Cerebellar cortex (tissue), 1 donor: ENCODE data around the gene CHPF2.

Source experiments
- DNase-seq: peaks from one replicate; pipeline ENCODE4 v3.0.0-alpha.2; 2015; ENCODE audit warnings: low spot score

Gene CHPF2

GRCh38 chr7:151232091-151232916 lies at the start of gene CHPF2:
Gene CHPF2, plus strand, starts transcription at chr7:151232483. Its CDS starts 1,529 bp downstream, at chr7:151234012.
- DNase-seq, result peak; percentile 91

DNA sequence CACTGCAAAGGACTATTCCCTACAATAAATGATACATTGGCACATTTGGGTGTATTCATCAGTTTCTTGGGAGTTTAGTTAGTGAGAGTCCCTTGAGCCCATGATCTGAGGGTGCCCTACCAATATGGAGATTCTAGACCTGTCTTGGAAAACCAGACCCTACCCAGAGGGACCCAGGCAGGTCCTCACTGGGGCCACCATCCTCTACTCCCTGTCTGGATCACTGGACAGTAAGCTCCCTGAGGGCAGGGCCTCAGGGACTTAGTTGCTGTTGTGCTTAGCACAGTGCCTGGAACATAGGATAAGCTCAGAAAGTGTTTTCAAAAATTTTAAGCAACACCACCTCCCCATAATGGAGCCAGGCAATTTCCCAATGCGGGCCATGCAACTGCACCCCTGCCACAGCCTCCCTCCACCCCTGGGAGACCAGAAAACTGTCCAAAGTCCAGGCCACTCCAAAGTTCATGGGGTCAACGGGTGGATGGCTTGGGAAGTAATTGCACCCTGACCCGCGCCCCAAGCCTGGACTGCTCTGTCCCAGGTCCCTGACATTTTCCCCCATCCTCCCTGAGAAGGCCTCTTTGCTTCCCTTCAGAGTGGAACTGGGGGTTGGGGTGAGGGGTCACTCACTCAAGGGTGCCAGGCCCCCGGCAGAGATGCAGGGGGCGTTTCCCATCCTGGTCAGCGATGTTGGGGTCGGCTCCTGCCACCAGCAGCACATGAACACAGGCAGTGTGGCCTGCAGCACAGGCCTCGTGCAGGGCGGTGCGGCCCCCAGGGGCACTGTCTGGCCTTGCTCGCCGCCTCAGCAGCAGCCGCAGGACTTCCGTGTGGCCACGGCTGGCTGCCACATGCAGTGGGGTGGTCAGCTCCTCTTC lies 46.3 kb upstream of the CHPF2 start:
- DNase-seq, result no peak

- no peak for DNase-seq
These were observed 45.5 kb upstream of the CHPF2 start, which contains the start of gene ASB10 for GRCh38 chr7:151186640-151187408. Gene ASB10, minus strand, starts transcription at chr7:151187250. Its CDS starts 120 bp downstream, at chr7:151187130.

DNA sequence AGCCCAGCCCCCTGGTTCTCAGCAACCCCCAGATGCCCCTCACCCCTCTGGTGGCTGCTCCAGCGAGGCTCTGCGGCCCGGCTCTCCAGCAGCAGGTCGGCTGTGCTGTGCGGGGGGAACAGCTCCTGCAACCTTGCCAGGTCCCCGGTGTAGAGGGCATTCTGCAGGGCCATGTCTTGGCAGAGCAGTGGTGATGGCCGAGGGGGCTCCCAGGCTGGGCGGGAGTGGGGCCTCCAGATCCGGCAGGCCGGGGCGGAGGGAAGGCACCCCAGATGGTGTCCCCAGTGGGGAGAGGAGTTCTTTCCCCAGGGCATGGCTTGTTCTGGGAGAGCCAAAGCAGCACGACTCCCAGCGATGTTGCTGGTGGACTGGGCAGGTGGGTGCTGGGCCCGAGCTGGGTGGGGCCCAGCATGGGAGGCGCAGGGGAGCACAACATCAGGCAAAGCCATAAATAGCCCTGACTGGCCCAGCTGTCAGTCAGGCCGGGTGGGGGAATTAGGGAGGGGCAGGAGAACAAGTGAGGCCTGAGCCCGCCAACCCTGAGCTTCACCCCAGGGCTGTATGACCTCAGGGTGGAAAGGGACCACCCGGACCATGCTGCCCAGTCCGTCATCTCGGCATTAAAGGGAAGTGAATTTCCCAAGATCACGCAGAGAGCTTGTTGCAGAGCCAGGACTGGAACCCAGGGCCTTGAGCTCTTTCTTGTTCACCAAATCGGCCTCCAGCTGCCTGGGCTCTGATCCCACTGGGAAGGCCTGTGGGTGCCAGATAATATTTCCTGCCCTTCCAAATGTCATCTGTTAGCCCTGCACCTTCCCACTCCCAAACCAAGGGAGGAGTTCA lies 44.7 kb upstream of the CHPF2 start:
- DNase-seq, result no peak

DNA sequence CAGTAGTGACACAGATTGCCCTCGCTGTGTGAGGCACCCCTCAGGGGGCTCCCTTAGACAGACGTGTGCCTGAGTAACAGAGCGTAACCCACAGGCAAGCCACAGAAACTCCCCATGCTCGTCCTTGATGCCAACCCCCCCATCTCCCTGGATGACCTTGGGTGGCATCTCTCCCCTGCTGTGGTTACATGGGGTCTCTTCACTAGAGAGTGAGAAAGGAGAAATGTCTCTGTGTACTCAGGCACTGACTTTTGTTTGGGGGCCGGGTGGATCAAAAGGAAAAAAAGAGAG lies 44.1 kb upstream of the CHPF2 start:
- no peak for DNase-seq

- no peak for DNase-seq
These were observed 43.2 kb upstream of the CHPF2 start for GRCh38 chr7:151189038-151189437.

DNA sequence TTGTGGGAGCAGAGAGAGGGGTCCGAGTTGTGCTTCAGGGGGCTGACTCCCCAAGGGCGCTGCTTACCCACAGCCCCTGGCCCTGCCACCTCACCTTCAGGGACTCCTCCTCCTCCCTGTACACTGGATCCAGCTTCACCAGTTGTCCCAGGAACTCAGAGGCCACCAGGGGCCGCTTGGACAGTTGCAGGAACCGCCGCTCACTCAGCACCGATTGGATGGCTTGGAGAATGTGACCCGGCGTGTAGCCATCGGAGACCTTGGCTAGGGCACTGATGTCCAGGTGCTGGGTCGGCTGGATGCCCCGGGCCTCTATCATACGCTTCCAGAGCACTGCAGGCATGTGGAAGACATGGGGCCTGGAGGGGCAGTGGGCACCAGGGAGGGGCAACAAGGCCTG lies 40.7 kb upstream of the CHPF2 start:
- DNase-seq, result no peak

DNA sequence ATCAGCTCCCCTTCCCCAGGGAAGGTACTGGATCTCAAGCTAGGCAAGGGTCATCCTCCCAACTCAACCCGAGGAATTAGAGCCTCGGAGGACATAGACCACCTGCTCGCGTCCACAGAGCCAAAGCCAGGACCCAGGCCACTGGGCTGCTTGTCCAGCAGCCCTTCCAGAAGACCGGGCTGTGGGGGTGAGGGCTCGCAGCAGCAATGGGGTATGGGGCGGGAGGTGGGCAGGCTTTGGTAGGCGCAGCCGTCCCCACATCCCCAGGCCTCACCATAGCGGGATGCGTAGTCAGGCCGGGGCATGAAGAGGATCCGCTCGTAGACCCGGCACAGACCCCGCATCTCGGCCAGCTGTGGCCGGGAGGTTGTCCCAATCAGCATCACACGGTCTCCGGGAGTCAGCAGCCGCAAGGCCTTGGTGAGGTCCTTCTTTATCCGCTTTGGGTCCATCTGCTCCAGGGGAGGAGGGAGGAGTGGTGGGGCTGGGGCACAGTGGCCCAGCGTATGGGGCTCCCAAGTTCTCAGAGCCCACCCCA lies 40.2 kb upstream of the CHPF2 start:
- no peak for DNase-seq

- no peak for DNase-seq
These were observed 38.9 kb upstream of the CHPF2 start for GRCh38 chr7:151193203-151193978.

DNA sequence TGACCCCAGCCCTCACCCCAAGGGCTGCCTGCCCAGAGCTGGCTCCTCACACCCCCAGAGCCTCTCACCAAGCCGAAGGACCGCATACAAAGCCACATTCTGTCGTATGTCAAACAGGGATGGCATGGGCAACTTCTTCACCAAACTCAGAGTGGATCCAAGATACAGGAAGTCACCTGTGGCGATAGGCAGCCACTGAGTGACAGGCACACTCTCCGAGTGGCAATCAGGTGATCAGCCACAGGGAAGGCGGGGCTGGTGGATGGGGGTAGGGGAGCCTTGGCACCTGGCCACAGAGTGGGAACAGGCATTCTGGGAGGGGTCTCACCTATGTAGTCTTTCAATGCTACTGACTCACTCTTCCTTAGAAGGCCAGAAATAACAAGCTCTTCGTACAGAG lies 38.1 kb upstream of the CHPF2 start:
- no peak for DNase-seq

- DNase-seq, result no peak
These were observed 36.5 kb upstream of the CHPF2 start for GRCh38 chr7:151195616-151196450.

GRCh38 chr7:151197932-151198331 lies 34.4 kb upstream of the CHPF2 start:
- DNase-seq, result no peak

- no peak for DNase-seq
These were observed 33.1 kb upstream of the CHPF2 start for GRCh38 chr7:151198945-151199848.

DNA sequence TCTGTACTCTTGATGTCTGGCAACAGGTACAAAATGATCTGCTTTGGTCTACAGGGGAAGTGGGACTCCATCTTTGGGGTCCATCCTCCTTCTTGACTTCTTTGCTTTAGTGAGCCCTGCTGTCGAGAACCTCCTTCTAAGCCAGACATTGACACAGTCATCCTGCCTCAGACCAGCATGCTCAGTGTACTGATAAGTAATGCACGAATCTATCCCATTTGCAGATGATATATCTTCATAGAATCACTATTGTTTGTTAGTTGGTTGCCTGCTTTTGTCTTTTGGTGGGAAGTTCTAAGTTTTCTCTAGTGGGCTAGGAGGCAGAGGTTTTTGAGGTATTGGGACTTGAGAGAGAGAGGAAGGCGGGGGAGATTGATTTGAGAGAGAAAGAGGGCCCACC lies 30.9 kb upstream of the CHPF2 start:
- no peak for DNase-seq

DNA sequence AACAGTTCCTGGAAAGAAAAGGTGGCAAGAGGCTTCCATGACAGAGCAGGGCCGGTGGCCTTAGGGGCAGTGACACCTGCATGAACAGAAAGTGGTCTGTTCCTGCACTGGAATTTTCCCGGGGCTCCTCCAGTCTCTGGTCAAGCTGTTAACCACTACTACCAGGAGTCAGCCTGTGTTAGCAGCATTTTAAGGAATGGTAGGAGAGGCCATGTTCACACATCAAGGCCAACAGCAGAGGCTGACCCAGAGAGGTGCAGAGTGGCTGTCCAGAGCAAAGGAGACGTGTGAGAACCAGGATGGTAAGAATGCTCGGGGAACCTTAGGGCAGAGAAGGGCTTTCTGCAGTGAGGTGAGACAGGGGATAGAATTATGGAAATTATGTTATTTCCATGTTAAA lies 30.5 kb upstream of the CHPF2 start:
- DNase-seq, result no peak

DNA sequence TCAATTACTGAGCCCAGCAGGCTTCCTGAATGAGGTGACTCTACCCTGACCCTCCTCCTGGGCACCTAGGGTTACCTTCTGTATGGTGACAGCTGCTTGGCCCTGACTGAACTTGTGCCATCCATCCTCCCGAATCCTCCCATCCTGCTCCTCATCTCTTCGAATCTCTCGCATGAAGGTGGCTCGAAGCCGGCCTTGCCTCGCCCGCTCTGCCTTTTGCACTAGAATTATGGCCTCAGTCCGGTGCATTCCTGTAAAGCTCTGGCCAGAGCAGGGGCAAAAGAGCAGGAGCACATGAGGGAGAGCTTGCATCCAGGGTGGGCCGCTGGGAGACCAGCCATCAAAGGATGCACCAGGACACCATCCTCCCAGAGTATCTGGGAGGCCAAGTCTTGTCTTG lies 29.4 kb upstream of the CHPF2 start:
- no peak for DNase-seq

DNA sequence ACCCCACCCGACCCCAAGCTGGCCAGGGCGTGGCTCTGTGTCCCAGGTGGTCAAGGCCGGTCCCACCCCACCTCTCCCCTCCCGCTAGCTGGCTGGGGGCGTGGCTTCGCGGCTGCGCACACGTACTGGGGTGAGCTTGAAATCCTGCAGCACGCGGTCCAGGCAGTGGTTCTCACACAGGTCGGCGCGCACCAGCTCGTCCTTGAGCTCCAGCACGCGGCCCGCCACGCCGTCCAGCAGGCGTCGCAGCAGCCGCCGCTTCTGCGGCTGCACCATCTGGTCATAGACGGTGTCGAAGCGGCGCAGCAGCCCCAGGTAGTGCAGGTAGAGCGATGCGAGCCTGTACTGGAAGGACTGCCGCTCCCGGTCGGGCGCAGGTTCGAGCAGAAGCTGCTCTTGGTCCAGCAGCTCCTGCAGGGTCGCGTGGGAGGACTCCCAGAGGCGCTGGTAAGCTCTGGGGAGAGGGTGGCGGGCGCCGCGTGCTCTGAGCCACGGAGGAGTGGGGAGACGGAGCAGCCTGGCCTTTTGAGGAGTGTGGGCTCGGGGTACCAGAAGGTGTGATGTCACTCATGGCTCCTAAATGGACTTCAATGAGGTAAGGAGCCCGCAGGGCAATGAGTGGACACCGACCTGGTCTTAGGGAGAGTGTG lies 27.8 kb upstream of the CHPF2 start:
- no peak for DNase-seq

- DNase-seq, result no peak
These were observed 26.6 kb upstream of the CHPF2 start for GRCh38 chr7:151205730-151206129.
